Activated CD8-positive, alpha-beta T cell treated with anti-CD3 and anti-CD28 coated beads for 36 hours (primary cell): Measurements from ENCODE around the gene BCL2L1. TPM values are rescaled to one million over a fixed set of nuclear protein-coding genes. Genes with fewer than 3 reads are reported as not detected.
"Not testable (repeated sequence)": the region's sequence is repeated elsewhere in the genome, so short reads cannot be mapped to it uniquely, and the experiment has no call there.

Source experiments
- ATAC-seq: fragments of 200-7000 bp; cut with Tn5 transposase; one replicate; pipeline ENCODE4 v1.10.0; 2021; ENCODE audit warnings: mild to moderate bottlenecking, moderate library complexity
- CTCF ChIA-PET: fragments of 350-600 bp; sonication (Branson Sonifier 250); formaldehyde crosslinking; loops from one replicate; lab custom pipeline; 2021; ENCODE audit warnings: antibody characterized with exemption; lab: Charles Lee
- POLR2A ChIA-PET: fragments of 350-600 bp; sonication (Branson Sonifier 250); formaldehyde crosslinking; loops from one replicate; lab custom pipeline; 2021; ENCODE audit warnings: antibody characterized with exemption; lab: Charles Lee
- DNase-seq: peaks from one replicate; pipeline ENCODE4 v3.0.0-alpha.2; 2020
- H3K27ac Mint-ChIP-seq: one replicate; pipeline ENCODE4 v1.8.0; 2021; ENCODE audit warnings: mild to moderate bottlenecking, mixed read lengths
- H3K27me3 Mint-ChIP-seq: one replicate; pipeline ENCODE4 v1.8.0; 2021; ENCODE audit warnings: mixed read lengths
- H3K36me3 Mint-ChIP-seq: one replicate; pipeline ENCODE4 v1.8.0; 2021; ENCODE audit warnings: low read depth, mixed read lengths
- H3K4me1 Mint-ChIP-seq: one replicate; pipeline ENCODE4 v1.8.0; 2021; ENCODE audit warnings: low read depth, mixed read lengths
- H3K4me3 Mint-ChIP-seq: one replicate; pipeline ENCODE4 v1.8.0; 2021; ENCODE audit warnings: mild to moderate bottlenecking, moderate library complexity, mixed read lengths
- H3K9me3 Mint-ChIP-seq: one replicate; pipeline ENCODE4 v1.8.0; 2021; ENCODE audit warnings: mixed read lengths
- CTCF ChIP-seq: fragments of 200-600 bp; IDR thresholded peaks from one replicate; pipeline ENCODE4 v1.8.0; 2022; ENCODE audit warnings: antibody characterized with exemption, mild to moderate bottlenecking
- intact Hi-C: fragments of 100-400 bp; cut with micrococcal nuclease; formaldehyde crosslinking; loops from one replicate; pipeline ENCODE4 v1.10.0; 2022
- total RNA-seq, 2 experiments: library from RNA; stranded (reverse); gene quantifications; one replicate each; pipeline ENCODE4 v1.2.3, GENCODE V29; 2021

Gene BCL2L1
- total RNA-seq, 2 experiments from 2014 or later = 182 TPM

GRCh38 chr20:31661625-31662371 is 60.9 kb downstream of the BCL2L1 start:
- DNase-seq (peak; percentile 86), ATAC-seq (peak; percentile 75)
- TF ChIP-seq CTCF = peak; percentile 78
- Mint-ChIP-seq H3K9me3 (no peaks in the 10 kb centered on the region), H3K27ac (peak overlapping the region; percentile 83), H3K4me1 (peaks cover 57% of the 10 kb centered on the region), H3K27me3 (no peaks in the 10 kb centered on the region), H3K36me3 (peaks cover 40% of the 10 kb centered on the region), H3K4me3 (peak overlapping the region; percentile 58)
- POLR2A ChIA-PET = interaction anchor here (0.5 to 6.0 kb wide), 13 partner anchors 8 to 67 kb away, joined by 3 to 56 read pairs (median 4); partner anchors contain the start of gene BCL2L1
- intact Hi-C loops = loop anchor here (2.0 kb wide), 1 partner anchor 61 kb away; the partner anchor contains the start of gene BCL2L1
- CTCF ChIA-PET = interaction anchor here (0.7 to 10.1 kb wide), 27 partner anchors 10 to 185 kb away, joined by 3 to 333 read pairs (median 6); partner anchors contain the start of genes BCL2L1 and TPX2

GRCh38 chr20:31654534-31654933 is 68.1 kb downstream of the BCL2L1 start:
- ChIA-PET CTCF (interaction anchor here (1.4 to 1.8 kb wide), 2 partner anchors 20 to 69 kb away, joined by 5 to 6 read pairs; no protein-coding TSS in a partner anchor), POLR2A (interaction anchor here (1.1 to 1.9 kb wide), 3 partner anchors 10 to 65 kb away, joined by 4 to 6 read pairs (median 4); no protein-coding TSS in a partner anchor)
- Mint-ChIP-seq H3K4me1 (no peaks in the 10 kb centered on the region), H3K27ac (no peak overlapping the region), H3K36me3 (no peaks in the 10 kb centered on the region), H3K4me3 (no peak overlapping the region), H3K27me3 (peaks cover 3% of the 10 kb centered on the region), H3K9me3 (no peaks in the 10 kb centered on the region)
- ATAC-seq = peak; percentile 14
- intact Hi-C loops = no loop called here
- TF ChIP-seq CTCF = no peak
- DNase-seq = no peak

GRCh38 chr20:31653561-31653960 is 69.1 kb downstream of the BCL2L1 start:
- no peak overlapping the region for H3K27ac Mint-ChIP-seq
- no peaks in the 10 kb centered on the region for H3K36me3 Mint-ChIP-seq
- ChIA-PET POLR2A (interaction anchor here (1.2 to 1.9 kb wide), 3 partner anchors 13 to 66 kb away, joined by 4 to 6 read pairs (median 5); no protein-coding TSS in a partner anchor), CTCF (interaction anchor here (1.3 to 1.8 kb wide), 3 partner anchors 41 to 91 kb away, joined by 3 to 6 read pairs (median 4); no protein-coding TSS in a partner anchor)
- intact Hi-C loops = no loop called here
- H3K9me3 Mint-ChIP-seq = no peaks in the 10 kb centered on the region
- no peak for TF ChIP-seq CTCF
- H3K4me3 Mint-ChIP-seq = no peak overlapping the region
- peaks cover 3% of the 10 kb centered on the region for H3K27me3 Mint-ChIP-seq
- ATAC-seq (no peak), DNase-seq (no peak)
- H3K4me1 Mint-ChIP-seq = no peaks in the 10 kb centered on the region

DNA sequence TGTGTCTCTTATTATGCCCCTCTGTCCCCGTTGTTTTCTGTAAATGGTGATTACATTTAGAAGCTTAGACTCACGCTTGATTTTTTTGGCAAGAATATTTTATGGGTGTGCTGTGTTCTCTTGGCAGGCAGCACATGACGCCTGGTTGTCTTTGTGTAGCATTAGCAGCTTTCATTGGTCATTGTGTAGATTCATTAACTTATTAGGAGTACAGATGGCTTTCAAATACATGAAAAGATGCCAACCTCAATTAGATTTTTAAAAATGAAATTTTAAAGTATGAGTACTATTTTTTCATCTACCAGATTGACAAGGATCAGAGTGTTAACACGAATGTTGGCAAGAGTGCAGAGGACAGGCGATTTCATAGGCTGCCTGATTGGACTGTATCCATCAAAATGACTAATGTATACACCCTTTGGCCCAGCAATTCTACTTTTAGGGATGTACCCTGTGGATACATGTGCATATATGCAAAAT is 69.7 kb downstream of the BCL2L1 start:
- CTCF ChIA-PET = interaction anchor here (1.3 to 1.8 kb wide), 4 partner anchors 9 to 90 kb away, joined by 3 to 6 read pairs (median 5); no protein-coding TSS in a partner anchor
- no peak overlapping the region for H3K27ac Mint-ChIP-seq
- POLR2A ChIA-PET = interaction anchor here (1.2 kb wide), 2 partner anchors 13 to 19 kb away, joined by 4 to 5 read pairs; no protein-coding TSS in a partner anchor
- H3K9me3 Mint-ChIP-seq = no peaks in the 10 kb centered on the region
- no peak overlapping the region for H3K4me3 Mint-ChIP-seq
- no peak for TF ChIP-seq CTCF
- DNase-seq (no peak), ATAC-seq (no peak)
- no peaks in the 10 kb centered on the region for H3K36me3 Mint-ChIP-seq
- peaks cover 3% of the 10 kb centered on the region for H3K27me3 Mint-ChIP-seq
- intact Hi-C loops = no loop called here
- no peaks in the 10 kb centered on the region for H3K4me1 Mint-ChIP-seq

GRCh38 chr20:31648104-31648503 is 74.6 kb downstream of the BCL2L1 start:
- H3K36me3 Mint-ChIP-seq, H3K27me3 Mint-ChIP-seq, H3K9me3 Mint-ChIP-seq, H3K4me3 Mint-ChIP-seq, DNase-seq, ATAC-seq, H3K27ac Mint-ChIP-seq, intact Hi-C loops, POLR2A ChIA-PET, H3K4me1 Mint-ChIP-seq: not testable (repeated sequence)
- CTCF ChIA-PET = interaction anchor here (0.7 to 3.3 kb wide), 6 partner anchors 12 to 138 kb away, joined by 3 to 14 read pairs (median 6); no protein-coding TSS in a partner anchor
